Neural cell (in vitro differentiated cells): Measurements from ENCODE around the gene WDR19. TPM values are rescaled to one million over a fixed set of nuclear protein-coding genes. Genes with fewer than 3 reads are reported as not detected.
"Not testable (repeated sequence)": the region's sequence is repeated elsewhere in the genome, so short reads cannot be mapped to it uniquely, and the experiment has no call there.

ENCODE experiments used
- H2AFZ ChIP-seq: fragments of 200-600, 300-800 bp; sonication (generic), shearing (Covaris generic); 2 replicates; pipeline ENCODE4 v1.6.0; 2014; ENCODE audit warnings: low read depth, mild to moderate bottlenecking, antibody characterized with exemption, low read length, moderate library complexity
- H3F3A ChIP-seq: fragments of 200-600 bp; shearing (Covaris generic); 2 replicates; pipeline ENCODE4 v1.6.1; 2016; ENCODE audit warnings: mild to moderate bottlenecking, moderate library complexity, mixed read lengths, antibody characterized with exemption, low read length; ENCODE audit not compliant: insufficient read depth, poor library complexity, severe bottlenecking
- H3K27ac ChIP-seq: fragments of 200-600, 300-800 bp; sonication (generic), shearing (Covaris generic); 2 replicates; pipeline ENCODE4 v1.5.1; 2014; ENCODE audit warnings: mild to moderate bottlenecking, low read length, moderate library complexity
- H3K27me3 ChIP-seq: fragments of 300-800, 200-600 bp; sonication (generic), shearing (Covaris generic); 2 replicates; pipeline ENCODE4 v1.6.0; 2014; ENCODE audit warnings: mild to moderate bottlenecking, low read depth, low read length, moderate library complexity; ENCODE audit not compliant: insufficient read depth
- H3K36me3 ChIP-seq: fragments of 300-800, 200-600 bp; sonication (generic), shearing (Covaris generic); 2 replicates; pipeline ENCODE4 v1.5.1; 2014; ENCODE audit warnings: mild to moderate bottlenecking, antibody characterized with exemption, low read length, moderate library complexity; ENCODE audit not compliant: insufficient read depth
- H3K4me2 ChIP-seq: fragments of 300-800, 200-600 bp; sonication (generic), shearing (Covaris generic); 2 replicates; pipeline ENCODE4 v1.6.0; 2014; ENCODE audit warnings: mild to moderate bottlenecking, low read length
- H3K4me3 ChIP-seq: fragments of 300-800, 200-600 bp; sonication (generic), shearing (Covaris generic); 2 replicates; pipeline ENCODE4 v1.5.1; 2014; ENCODE audit warnings: mild to moderate bottlenecking, low read length, moderate library complexity
- H3K79me2 ChIP-seq: fragments of 200-600 bp; shearing (Covaris generic); replicated peaks from 2 replicates; pipeline ENCODE4 v1.6.0; 2014; ENCODE audit warnings: mild to moderate bottlenecking, low read length, moderate library complexity; ENCODE audit not compliant: insufficient read depth
- H3K9ac ChIP-seq: fragments of 300-800, 200-600 bp; sonication (generic), shearing (Covaris generic); 2 replicates; pipeline ENCODE4 v1.6.1; 2016; ENCODE audit warnings: mild to moderate bottlenecking, low read length, mixed read lengths
- H3K9me2 ChIP-seq: fragments of 200-600 bp; shearing (Covaris generic); 2 replicates; pipeline ENCODE4 v1.6.1; 2016; ENCODE audit warnings: mild to moderate bottlenecking, low read length, mixed read lengths; ENCODE audit not compliant: insufficient read depth
- H3K9me3 ChIP-seq: fragments of 200-600, 300-800 bp; sonication (generic), shearing (Covaris generic); 2 replicates; pipeline ENCODE4 v1.6.1; 2016; ENCODE audit warnings: mild to moderate bottlenecking, mixed run types, low read length, moderate library complexity, mixed read lengths
- H4K20me1 ChIP-seq: fragments of 200-600 bp; shearing (Covaris generic); 2 replicates; pipeline ENCODE4 v1.6.1; 2016; ENCODE audit warnings: mild to moderate bottlenecking, mixed run types; ENCODE audit not compliant: insufficient read depth
- EP300 ChIP-seq: fragments of 450-650 bp; conservative IDR thresholded peaks from 2 replicates; pipeline ENCODE4 v1.6.1; 2014; ENCODE audit warnings: antibody characterized with exemption, mild to moderate bottlenecking, moderate library complexity; ENCODE audit not compliant: poor library complexity, severe bottlenecking
- EZH2 ChIP-seq: fragments of 200-600, 300-800 bp; shearing (Covaris generic), sonication (generic); IDR thresholded peaks from 2 replicates; pipeline ENCODE4 v1.6.1; 2014; ENCODE audit warnings: antibody characterized with exemption, low read length, borderline replicate concordance, mild to moderate bottlenecking; ENCODE audit not compliant: insufficient read depth, poor library complexity, severe bottlenecking
- MXI1 ChIP-seq: fragments of 450-650 bp; conservative IDR thresholded peaks from 2 replicates; pipeline ENCODE4 v1.6.1; 2014; ENCODE audit warnings: antibody characterized with exemption, mild to moderate bottlenecking; ENCODE audit not compliant: poor library complexity, severe bottlenecking
- POLR2AphosphoS5 ChIP-seq: IDR thresholded peaks from 2 replicates; pipeline ENCODE4 v1.6.1; 2012
- RAD21 ChIP-seq: fragments of 450-650 bp; conservative IDR thresholded peaks from 2 replicates; pipeline ENCODE4 v1.6.1; 2014; ENCODE audit warnings: antibody characterized with exemption, mild to moderate bottlenecking, moderate library complexity
- SMC3 ChIP-seq: fragments of 450-650 bp; conservative IDR thresholded peaks from 2 replicates; pipeline ENCODE4 v1.6.1; 2014; ENCODE audit warnings: antibody characterized with exemption, mild to moderate bottlenecking, moderate library complexity; ENCODE audit not compliant: poor library complexity
- TAF1 ChIP-seq: IDR thresholded peaks from 2 replicates; pipeline ENCODE4 v1.6.1; 2012; ENCODE audit warnings: low read depth
- polyA plus RNA-seq: library from polyadenylated mRNA; depleted of rRNA; stranded (reverse); fragments of >200 nt; gene quantifications from 2 replicates; pipeline ENCODE4 v1.2.3, GENCODE V29; 2014
- TF ChIP-seq, protein P1 (sequence below): IDR thresholded peaks from 2 replicates; pipeline ENCODE4 v1.6.1; 2012; ENCODE audit warnings: borderline replicate concordance
- TF ChIP-seq, protein P2 (sequence below): fragments of 450-650 bp; IDR thresholded peaks from 2 replicates; pipeline ENCODE4 v1.5.1; 2014; ENCODE audit warnings: antibody characterized with exemption, mild to moderate bottlenecking, moderate library complexity; ENCODE audit not compliant: poor library complexity, severe bottlenecking

The WDR19 gene
- polyA plus RNA-seq, 1 donor from 2014 or later = 69.9 TPM

DNA sequence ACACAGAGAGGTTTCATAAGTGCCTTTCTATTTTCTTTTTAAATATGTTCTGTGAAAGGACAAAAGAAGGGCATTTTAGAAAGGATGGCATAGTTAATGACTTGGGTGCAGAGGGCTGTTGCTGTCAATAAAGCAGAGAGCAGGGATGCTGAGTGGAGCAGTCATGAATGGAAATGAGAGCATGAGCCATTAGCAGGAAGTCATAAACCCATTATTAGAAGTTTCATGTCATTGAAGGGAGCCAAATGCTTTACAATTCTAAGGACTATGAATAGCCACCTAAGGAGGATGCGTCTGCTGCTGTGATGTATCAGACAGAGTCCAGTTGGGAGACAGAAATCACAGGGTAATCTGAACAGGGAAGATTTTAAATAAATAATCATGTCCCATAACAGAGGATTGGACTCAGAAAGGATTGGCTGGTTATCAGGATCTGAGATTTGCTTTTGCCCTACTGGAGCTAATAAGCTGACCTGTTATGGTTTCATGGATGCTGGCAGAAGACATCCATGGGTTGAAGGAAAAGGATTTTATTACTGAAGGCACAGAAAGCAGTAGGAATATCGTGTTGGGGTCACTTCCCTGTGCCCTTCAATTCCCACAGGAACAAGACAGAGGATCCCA is 47.5 kb upstream of the WDR19 start:
- no peaks in the 10 kb centered on the region for H3K79me2 ChIP-seq
- no peaks in the 10 kb centered on the region for H4K20me1 ChIP-seq
- peak overlapping the region; percentile 72 for H3K27ac ChIP-seq
- no peaks in the 10 kb centered on the region for H3K9me3 ChIP-seq
- no peaks in the 10 kb centered on the region for H3K27me3 ChIP-seq
- H3K9ac ChIP-seq = peak overlapping the region; percentile 49
- peak overlapping the region; percentile 29 for H2AFZ ChIP-seq
- no peak overlapping the region for H3K4me2 ChIP-seq
- H3K36me3 ChIP-seq = peaks cover 1% of the 10 kb centered on the region
- H3K9me2 ChIP-seq = no peaks in the 10 kb centered on the region
- peak overlapping the region; percentile 49 for H3K4me3 ChIP-seq
- H3F3A ChIP-seq = no peaks in the 10 kb centered on the region
- TF ChIP-seq POLR2AphosphoS5 (peak; percentile 36), EZH2 (no peak), MXI1 (no peak), SMC3 (no peak), RAD21 (no peak), TAF1 (no peak)
- TF ChIP-seq, protein P1, sequence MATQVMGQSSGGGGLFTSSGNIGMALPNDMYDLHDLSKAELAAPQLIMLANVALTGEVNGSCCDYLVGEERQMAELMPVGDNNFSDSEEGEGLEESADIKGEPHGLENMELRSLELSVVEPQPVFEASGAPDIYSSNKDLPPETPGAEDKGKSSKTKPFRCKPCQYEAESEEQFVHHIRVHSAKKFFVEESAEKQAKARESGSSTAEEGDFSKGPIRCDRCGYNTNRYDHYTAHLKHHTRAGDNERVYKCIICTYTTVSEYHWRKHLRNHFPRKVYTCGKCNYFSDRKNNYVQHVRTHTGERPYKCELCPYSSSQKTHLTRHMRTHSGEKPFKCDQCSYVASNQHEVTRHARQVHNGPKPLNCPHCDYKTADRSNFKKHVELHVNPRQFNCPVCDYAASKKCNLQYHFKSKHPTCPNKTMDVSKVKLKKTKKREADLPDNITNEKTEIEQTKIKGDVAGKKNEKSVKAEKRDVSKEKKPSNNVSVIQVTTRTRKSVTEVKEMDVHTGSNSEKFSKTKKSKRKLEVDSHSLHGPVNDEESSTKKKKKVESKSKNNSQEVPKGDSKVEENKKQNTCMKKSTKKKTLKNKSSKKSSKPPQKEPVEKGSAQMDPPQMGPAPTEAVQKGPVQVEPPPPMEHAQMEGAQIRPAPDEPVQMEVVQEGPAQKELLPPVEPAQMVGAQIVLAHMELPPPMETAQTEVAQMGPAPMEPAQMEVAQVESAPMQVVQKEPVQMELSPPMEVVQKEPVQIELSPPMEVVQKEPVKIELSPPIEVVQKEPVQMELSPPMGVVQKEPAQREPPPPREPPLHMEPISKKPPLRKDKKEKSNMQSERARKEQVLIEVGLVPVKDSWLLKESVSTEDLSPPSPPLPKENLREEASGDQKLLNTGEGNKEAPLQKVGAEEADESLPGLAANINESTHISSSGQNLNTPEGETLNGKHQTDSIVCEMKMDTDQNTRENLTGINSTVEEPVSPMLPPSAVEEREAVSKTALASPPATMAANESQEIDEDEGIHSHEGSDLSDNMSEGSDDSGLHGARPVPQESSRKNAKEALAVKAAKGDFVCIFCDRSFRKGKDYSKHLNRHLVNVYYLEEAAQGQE = no peak
- TF ChIP-seq, protein P2, sequence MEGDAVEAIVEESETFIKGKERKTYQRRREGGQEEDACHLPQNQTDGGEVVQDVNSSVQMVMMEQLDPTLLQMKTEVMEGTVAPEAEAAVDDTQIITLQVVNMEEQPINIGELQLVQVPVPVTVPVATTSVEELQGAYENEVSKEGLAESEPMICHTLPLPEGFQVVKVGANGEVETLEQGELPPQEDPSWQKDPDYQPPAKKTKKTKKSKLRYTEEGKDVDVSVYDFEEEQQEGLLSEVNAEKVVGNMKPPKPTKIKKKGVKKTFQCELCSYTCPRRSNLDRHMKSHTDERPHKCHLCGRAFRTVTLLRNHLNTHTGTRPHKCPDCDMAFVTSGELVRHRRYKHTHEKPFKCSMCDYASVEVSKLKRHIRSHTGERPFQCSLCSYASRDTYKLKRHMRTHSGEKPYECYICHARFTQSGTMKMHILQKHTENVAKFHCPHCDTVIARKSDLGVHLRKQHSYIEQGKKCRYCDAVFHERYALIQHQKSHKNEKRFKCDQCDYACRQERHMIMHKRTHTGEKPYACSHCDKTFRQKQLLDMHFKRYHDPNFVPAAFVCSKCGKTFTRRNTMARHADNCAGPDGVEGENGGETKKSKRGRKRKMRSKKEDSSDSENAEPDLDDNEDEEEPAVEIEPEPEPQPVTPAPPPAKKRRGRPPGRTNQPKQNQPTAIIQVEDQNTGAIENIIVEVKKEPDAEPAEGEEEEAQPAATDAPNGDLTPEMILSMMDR = no peak

DNA sequence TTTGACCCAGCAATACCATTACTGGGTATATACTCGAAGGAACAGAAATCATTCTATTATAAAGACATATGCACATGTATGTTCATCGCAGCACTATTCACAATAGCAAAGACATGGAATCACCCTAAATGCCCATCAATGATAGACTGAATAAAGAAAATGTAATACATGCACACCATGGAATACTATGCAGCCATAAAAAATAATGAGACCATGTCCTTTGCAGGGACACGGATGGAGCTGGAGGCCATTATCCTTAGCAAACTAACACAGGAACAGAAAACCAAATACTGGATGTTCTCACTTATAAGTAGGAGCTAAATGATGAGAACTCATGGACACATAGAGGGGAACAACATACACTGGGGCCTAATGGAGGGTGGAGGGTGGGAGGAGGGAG is 44.1 kb upstream of the WDR19 start:
- not testable (repeated sequence) for H3K4me2 ChIP-seq, H3K79me2 ChIP-seq, H3K9me3 ChIP-seq, H3K27me3 ChIP-seq, H3K9me2 ChIP-seq, H3K36me3 ChIP-seq, H3K27ac ChIP-seq, H2AFZ ChIP-seq, H3F3A ChIP-seq, H3K9ac ChIP-seq, H4K20me1 ChIP-seq, H3K4me3 ChIP-seq

DNA sequence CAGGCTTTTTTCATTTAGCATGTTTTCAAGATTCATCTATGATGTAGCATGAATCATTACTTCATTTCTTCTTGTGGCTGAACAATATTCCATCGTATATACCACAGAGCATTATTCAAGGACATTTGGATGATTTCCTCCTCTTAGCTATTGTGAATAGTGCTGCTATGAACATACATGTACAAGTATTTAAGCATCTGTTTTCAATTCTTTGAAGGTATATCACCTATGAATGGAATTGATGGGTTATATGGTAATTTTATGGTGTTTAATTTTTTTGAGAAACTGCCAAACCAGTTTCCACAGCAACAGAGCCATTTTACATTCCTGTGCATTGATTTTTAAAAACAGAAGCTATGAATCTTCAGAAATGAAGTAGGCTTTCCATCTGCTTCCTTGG is 36.1 kb upstream of the WDR19 start:
- TF ChIP-seq POLR2AphosphoS5 = no peak
- no peak for TF ChIP-seq EZH2
- TF ChIP-seq, protein P2 = no peak
- no peak for TF ChIP-seq MXI1
- TF ChIP-seq TAF1 = no peak
- TF ChIP-seq EP300 = no peak
- TF ChIP-seq, protein P1 = no peak
- no peak for TF ChIP-seq RAD21
- TF ChIP-seq SMC3 = no peak
- H3K4me3 ChIP-seq = peak overlapping the region; percentile 24
- H2AFZ ChIP-seq = no peak overlapping the region
- H3F3A ChIP-seq = no peaks in the 10 kb centered on the region
- no peaks in the 10 kb centered on the region for H4K20me1 ChIP-seq
- H3K4me2 ChIP-seq = peak overlapping the region; percentile 27
- H3K9me3 ChIP-seq = no peaks in the 10 kb centered on the region
- H3K79me2 ChIP-seq = no peaks in the 10 kb centered on the region
- H3K9me2 ChIP-seq = no peaks in the 10 kb centered on the region
- no peak overlapping the region for H3K9ac ChIP-seq
- H3K36me3 ChIP-seq = no peaks in the 10 kb centered on the region
- H3K27ac ChIP-seq = peak overlapping the region; percentile 59
- H3K27me3 ChIP-seq = no peaks in the 10 kb centered on the region
